HG03457 (cell line): ENCODE results near the gene KCNJ6.
"Not testable (repeated sequence)": the region's sequence is repeated elsewhere in the genome, so short reads cannot be mapped to it uniquely, and the experiment has no call there.

ENCODE experiments used
- ATAC-seq: cut with Tn5 transposase; IDR thresholded peaks from one replicate; pipeline ENCODE4 v1.9.1; 2021; ENCODE audit warnings: moderate number of reproducible peaks; ENCODE audit not compliant: unreplicated experiment

Gene KCNJ6

GRCh38 chr21:37580666-37581065, 335.6 kb downstream of the KCNJ6 start:
- ATAC-seq: no peak

DNA sequence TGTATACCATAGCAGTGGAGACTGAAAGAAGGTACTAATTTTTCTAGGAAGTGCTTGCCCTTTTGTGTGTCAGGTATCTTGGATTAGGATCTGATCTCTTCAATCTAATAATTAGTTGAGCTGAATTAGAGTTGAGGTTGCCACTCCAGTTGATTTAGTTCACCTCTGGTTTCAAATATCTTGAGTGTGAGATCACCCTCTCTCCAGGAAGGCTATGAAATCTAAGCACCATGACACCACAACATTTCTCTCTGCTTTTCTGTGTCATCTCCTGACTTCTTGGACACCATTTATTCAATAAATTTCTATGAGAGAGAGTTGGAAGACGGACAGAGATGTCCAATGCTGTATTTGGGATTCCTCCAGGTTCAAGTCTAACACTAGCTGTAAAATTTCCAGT, 336.9 kb downstream of the KCNJ6 start:
- no peak for ATAC-seq

DNA sequence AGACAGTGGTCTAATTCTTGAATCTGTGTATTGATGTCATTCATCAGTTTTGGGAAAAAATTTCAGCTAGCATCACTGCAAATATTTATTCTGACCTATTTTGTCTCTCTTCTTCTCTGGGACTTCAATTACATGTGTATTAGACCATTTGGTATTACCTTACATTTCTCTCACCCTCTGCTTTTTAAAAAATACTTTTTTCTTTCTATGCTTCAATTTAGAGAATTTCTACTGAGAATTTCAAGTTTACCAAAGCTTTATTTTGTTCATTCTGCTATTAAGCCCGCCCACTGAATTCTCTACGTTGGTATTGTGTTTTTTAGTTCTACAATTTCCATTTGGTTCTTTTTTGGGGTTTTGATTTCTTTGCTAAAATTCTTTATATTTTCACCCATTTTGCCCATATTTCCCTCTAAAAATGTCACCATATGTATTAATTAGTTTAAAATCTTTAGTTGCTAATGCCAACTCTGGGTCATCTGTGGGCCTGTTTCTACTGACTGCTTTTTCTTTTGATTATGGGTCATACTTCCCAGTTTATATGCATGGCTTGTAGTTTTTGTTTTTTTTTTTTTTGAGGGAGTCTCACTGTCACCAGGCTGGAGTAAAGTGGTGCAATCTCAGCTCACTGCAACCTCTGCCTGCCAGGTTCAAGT, 337.7 kb downstream of the KCNJ6 start:
- no peak for ATAC-seq

GRCh38 chr21:37576929-37577328, 339.3 kb downstream of the KCNJ6 start:
- not testable (repeated sequence) for ATAC-seq

DNA sequence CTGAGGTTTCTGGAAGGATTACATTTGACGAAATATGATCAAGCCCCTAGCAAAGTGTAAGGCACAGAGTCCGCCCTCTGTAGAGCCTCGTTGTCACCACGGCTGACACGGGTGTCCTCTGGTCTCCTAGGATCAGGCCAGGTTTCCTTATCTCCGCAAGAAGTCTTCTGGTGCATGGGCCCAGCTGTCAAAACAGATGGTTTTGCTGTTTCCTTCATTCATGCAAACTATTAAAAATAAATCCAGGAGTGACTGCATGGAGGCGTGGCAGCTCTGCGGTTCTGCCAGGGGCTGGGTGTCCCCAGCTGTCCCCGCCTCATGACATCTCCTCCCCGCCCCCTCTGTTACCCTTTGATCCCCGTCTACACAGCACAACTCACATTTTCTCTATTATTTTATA, 340.7 kb downstream of the KCNJ6 start:
- ATAC-seq: no peak

DNA sequence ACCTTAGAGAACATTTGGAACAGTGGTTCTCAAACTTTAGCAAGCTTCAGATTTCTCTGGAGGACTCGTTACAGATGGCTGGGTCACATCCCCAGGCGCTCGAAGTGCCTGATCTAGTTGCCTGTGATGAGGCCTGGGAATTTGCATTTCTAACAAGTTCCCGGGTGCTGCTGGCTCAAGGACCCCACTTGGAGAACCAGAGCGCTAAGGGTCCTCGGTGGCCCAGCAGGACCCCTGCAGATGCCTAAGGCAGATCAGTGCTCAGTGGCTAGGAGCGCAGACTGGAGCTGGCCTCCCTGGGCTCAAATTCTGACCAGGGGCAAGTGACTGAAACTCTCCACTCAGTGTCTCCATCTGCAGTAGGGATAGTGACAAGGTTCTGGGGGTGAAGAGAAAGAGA, 341.5 kb downstream of the KCNJ6 start:
- no peak for ATAC-seq

GRCh38 chr21:37574316-37574715, 341.9 kb downstream of the KCNJ6 start:
- ATAC-seq: no peak

GRCh38 chr21:37571442-37571841, 344.8 kb downstream of the KCNJ6 start:
- no peak for ATAC-seq

DNA sequence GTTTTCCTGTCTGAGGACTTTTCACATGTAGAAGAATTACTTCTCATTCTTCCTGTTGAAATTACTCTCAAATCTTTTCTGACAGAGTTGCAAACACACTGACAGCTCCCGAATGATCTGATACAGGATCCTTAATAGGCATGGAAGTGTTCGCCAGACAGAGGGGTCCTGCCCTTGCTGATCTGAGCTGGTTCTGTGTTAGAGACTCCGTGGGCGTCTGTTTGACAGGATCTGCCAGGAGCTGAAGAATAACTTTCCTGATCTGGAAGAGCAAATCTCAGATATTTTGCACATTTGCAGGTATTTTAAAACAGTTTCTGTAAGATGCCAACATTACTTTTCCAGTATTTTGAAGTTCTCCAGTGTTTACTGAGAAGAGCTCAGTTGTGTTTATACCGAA, 347.3 kb downstream of the KCNJ6 start:
- no peak for ATAC-seq

GRCh38 chr21:37568415-37568814, 347.8 kb downstream of the KCNJ6 start:
- no peak for ATAC-seq

- no peak for ATAC-seq
These were observed 349.3 kb downstream of the KCNJ6 start for GRCh38 chr21:37566790-37567615.

DNA sequence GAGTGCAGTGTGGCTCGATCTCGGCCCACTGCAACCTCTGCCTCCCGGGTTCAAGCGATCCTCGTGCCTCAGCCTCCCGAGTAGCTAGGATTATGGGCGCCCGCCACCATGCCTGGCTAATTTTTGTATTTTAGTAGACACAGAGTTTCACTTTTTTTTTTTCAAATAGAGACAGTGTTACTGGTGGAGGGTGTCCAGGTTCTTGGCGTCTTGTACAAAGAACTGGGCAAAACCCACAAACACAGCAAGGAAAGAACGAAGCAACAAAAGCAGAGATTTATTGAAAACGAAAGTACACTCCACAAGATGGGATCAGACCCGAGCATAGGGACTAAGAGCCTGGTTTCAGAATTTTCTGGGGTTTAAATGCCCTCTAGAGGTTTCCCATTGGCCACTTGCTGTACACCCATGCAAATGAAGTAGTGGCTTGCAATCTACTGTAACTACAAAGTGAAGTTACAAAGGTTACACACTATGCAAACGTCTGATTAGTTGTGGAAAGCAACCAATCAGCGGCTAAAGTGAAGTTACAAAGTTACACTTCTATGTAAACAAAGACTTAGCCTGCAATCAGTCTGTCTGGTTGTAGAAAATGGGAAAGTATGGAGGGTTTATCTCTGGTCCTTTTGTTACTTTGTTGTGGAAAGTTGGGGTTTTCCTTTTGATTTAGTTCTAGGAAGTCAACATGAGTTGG, 350.6 kb downstream of the KCNJ6 start:
- ATAC-seq: no peak

DNA sequence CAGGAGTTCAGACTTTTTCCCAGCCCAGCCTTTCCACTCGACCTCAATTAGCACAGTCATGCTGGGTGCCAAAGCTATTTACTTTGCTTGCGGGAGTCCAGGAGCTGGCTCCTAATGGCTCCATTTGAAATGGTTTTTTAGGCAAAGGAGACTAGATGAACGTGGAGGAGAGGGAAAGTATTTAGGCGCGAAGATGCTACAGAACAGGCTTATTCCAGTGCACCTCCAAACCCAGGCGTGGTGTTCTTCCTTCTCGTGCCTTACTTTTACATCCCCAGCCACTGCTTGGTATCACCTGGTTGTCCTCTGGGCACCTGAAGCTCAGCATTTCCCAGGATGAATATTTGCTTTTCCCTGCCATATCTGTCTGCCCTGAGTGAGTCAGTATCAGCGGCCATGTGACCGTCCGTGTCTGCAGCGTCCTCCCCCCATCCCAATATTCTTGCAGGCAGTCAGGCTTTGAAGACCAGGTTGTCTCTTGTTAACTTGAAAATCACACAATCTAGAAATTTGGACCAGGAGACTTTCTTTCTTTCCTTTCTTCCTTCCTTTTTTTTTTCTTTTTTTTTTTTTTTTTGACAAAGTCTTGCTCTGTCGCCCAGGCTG, 351.2 kb downstream of the KCNJ6 start:
- ATAC-seq: no peak

- ATAC-seq: peak; percentile 37
These were observed 351.8 kb downstream of the KCNJ6 start for GRCh38 chr21:37564341-37564923.

DNA sequence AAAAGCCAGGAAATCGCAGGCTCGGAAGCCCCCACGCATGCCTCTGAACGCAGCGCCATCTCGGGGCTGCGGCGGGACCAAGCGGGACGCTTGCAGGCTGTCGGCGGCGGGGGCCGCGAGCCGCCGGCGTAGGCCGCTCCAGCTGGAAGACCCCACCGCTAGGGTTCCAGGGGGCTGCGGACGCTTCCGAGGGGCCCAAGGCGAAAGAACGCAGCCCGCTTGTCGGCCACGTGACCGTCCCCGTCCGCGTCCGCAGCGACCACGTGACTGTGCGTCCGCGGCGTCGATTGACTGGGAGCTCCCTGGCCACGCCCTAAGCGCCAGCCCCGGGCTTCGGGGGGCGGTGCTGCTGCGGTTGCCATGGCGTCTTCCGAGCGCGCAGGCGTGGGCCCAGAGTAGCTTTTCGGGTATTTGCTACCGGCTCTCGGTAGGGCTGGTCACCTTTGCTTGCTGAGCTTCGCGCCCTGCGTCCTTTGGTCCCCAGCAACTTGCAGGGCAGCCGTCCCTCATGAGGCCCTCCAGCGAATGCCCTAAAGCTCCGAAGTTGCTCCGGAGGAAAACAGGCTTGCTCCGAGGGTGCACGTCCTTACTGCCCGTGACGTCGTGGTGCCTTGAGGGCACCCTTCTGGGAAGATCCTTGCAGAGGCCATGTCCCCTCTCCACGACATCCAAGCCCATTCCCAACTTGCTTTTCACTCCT, 352.5 kb downstream of the KCNJ6 start:
- ATAC-seq: peak; percentile 76

- peak; percentile 9 for ATAC-seq
These were observed 353.2 kb downstream of the KCNJ6 start for GRCh38 chr21:37562920-37563640.

DNA sequence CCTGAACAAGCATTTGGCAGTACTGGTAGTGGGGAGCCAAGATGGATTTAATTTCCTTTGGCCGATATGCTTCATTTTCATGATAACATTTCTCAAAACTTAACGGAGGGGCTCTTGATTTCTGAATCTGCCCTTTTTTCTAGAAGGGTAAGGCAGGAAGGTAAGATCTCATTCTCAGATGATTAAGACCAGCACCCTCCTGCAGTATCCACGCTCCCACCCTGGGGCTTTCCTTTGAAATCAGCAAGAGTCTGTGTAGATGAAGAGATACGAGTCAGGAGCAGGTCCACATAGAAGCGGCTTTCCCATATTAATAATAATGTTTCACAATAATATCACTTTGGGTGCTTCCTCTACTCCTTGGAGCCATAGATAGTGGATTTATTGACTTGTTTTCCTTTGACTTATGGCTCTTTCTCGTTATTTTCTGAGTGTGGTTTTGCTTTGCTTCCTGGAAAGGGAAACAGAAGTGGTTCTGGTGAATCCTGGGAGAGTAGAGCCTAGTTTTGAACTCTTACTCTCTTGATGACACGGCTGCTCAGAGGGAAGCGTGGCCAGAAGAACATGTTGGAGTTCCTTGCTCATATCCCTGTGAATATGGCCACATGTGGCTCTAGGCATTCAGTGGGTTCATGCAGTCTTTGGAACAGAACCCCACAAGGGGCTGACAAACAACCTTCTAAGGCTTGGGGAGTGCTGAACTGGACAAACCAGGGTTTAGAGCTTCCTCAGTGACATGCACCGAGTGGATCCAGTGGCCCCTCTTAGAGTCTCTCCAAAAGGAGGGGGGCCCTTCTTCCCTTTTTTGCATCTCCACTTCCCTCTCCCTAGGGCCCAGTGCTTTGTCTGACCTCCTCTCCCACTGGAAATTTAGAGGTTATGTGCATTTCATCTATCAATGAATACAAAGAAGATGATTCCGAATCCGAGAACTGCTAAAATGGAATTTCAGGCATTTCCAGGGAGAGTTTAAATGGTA, 354.0 kb downstream of the KCNJ6 start:
- no peak for ATAC-seq

GRCh38 chr21:37561506-37561905, 354.8 kb downstream of the KCNJ6 start:
- no peak for ATAC-seq

DNA sequence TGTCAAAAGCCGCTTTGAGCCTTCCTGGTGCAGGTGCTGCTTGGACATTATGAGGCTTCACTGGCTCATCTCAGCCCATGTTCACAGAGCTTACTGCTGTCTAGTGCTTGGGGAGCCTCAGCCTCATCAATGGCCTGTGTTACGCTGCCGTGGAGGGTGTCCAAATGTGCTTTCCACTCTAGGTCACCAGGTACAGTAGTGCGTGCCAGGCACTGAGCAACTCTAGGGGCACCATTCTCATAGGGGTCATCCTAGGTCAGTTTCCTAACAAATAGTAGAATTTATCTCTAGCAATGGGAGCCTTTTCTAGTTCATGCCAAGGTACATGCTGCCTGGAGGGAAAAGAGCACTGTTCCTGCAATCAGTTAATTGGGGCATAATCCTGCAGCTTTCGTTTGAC, 355.9 kb downstream of the KCNJ6 start:
- no peak for ATAC-seq
